ENCODE measurements around the gene TGM1.

TGM1 gene

DNA sequence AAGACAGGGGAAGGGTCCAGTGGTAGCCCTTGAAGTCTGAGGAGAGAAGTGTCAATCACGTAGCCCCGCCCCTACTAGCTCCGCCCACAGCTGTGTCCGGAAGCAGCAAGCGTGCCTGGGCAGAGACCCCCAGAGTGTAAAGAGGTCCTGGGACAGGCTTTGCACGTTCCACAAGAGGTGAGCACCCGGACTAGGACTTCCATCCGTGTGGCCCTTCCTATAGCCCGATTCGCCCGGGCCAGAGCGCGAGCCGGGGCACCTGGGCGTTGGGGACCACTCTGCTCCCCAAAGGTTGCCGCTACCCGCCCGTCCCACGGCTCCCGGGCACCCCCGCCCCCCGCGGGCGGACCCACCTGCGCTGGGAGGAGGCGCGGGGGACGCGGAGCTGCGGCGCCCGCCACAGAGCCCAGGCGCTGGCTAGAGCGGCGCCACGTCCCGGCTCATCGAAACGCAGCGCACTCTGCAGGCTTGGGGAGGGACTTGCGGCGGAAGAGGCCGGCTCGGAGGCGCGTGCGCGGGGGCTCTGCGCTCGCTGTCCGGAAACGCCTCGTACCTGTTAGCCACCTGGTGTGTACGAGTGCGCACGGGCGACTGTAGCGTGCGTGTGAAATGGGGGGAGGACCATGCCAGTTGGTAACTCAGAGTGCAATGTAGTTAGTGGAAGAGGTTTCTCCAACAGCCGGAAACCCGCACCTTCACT, 8.3 kb upstream of the TGM1 start, which contains the start of gene RABGGTA (continued):
- TF ChIP-seq, protein P1, sequence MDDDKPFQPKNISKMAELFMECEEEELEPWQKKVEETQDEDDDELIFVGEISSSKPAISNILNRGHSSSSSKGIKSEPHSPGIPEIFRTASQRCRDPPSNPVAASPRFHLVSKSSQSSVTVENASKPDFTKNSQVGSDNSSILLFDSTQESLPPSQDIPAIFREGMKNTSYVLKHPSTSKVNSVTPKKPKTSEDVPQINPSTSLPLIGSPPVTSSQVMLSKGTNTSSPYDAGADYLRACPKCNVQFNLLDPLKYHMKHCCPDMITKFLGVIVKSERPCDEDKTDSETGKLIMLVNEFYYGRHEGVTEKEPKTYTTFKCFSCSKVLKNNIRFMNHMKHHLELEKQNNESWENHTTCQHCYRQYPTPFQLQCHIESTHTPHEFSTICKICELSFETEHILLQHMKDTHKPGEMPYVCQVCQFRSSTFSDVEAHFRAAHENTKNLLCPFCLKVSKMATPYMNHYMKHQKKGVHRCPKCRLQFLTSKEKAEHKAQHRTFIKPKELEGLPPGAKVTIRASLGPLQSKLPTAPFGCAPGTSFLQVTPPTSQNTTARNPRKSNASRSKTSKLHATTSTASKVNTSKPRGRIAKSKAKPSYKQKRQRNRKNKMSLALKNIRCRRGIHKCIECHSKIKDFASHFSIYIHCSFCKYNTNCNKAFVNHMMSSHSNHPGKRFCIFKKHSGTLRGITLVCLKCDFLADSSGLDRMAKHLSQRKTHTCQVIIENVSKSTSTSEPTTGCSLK (tag by site-specific recombination; IDR thresholded peaks at IDR 0.05) = no peak
- TF ChIP-seq, protein P2, sequence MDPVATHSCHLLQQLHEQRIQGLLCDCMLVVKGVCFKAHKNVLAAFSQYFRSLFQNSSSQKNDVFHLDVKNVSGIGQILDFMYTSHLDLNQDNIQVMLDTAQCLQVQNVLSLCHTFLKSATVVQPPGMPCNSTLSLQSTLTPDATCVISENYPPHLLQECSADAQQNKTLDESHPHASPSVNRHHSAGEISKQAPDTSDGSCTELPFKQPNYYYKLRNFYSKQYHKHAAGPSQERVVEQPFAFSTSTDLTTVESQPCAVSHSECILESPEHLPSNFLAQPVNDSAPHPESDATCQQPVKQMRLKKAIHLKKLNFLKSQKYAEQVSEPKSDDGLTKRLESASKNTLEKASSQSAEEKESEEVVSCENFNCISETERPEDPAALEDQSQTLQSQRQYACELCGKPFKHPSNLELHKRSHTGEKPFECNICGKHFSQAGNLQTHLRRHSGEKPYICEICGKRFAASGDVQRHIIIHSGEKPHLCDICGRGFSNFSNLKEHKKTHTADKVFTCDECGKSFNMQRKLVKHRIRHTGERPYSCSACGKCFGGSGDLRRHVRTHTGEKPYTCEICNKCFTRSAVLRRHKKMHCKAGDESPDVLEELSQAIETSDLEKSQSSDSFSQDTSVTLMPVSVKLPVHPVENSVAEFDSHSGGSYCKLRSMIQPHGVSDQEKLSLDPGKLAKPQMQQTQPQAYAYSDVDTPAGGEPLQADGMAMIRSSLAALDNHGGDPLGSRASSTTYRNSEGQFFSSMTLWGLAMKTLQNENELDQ (tag by site-specific recombination; IDR thresholded peaks at IDR 0.05; ENCODE audit: low read depth) = no peak
- TF ChIP-seq ZNF362 (tag by site-specific recombination; IDR thresholded peaks at IDR 0.05) (no peak), ZNF792 (tag by site-specific recombination; IDR thresholded peaks at IDR 0.05) (no peak), SP7 (tag by site-specific recombination; IDR thresholded peaks at IDR 0.05) (0 out of 2 replicates have a peak, but pooled peaks have one; percentile 38), ZNF391 (tag by site-specific recombination; IDR thresholded peaks at IDR 0.05; ENCODE audit: borderline replicate concordance, low read depth) (no peak), ZNF747 (tag by site-specific recombination; IDR thresholded peaks at IDR 0.05) (no peak), ZNF433 (tag by site-specific recombination; IDR thresholded peaks at IDR 0.05; ENCODE audit: low read depth) (no peak), BCL11B (tag by site-specific recombination; IDR thresholded peaks at IDR 0.05; ENCODE audit: low read depth) (no peak), ZNF398 (tag by site-specific recombination; IDR thresholded peaks at IDR 0.05) (peak; percentile 33; the same call in 1 of the 2 replicates), INSM2 (tag by site-specific recombination; IDR thresholded peaks at IDR 0.05) (0 out of 2 replicates have a peak, but pooled peaks have one; percentile 33), ZNF10 (tag by site-specific recombination; IDR thresholded peaks at IDR 0.05) (no peak), KLF8 (tag by site-specific recombination; IDR thresholded peaks at IDR 0.05) (peak; percentile 82; the same call in 1 of the 2 replicates), ZNF548 (tag by site-specific recombination; IDR thresholded peaks at IDR 0.05) (no peak), ZNF324 (tag by site-specific recombination; IDR thresholded peaks at IDR 0.05) (0 out of 2 replicates have a peak, but pooled peaks have one; percentile 22), ZBTB1 (tag by site-specific recombination; IDR thresholded peaks at IDR 0.05) (peak; percentile 29; the same call in 1 of the 2 replicates), IKZF3 (tag by site-specific recombination; IDR thresholded peaks at IDR 0.05) (peak; percentile 33; the same call in 1 of the 2 replicates), ZNF48 (tag by site-specific recombination; IDR thresholded peaks at IDR 0.05) (no peak), REPIN1 (tag by site-specific recombination; IDR thresholded peaks at IDR 0.05; ENCODE audit: low read depth) (peak; percentile 33; the same call in 1 of the 2 replicates), SALL2 (tag by site-specific recombination; IDR thresholded peaks at IDR 0.05; ENCODE audit: borderline replicate concordance) (no peak), GLIS2 (tag by site-specific recombination; IDR thresholded peaks at IDR 0.05) (peak; percentile 91)
- TF ChIP-seq, protein P3, sequence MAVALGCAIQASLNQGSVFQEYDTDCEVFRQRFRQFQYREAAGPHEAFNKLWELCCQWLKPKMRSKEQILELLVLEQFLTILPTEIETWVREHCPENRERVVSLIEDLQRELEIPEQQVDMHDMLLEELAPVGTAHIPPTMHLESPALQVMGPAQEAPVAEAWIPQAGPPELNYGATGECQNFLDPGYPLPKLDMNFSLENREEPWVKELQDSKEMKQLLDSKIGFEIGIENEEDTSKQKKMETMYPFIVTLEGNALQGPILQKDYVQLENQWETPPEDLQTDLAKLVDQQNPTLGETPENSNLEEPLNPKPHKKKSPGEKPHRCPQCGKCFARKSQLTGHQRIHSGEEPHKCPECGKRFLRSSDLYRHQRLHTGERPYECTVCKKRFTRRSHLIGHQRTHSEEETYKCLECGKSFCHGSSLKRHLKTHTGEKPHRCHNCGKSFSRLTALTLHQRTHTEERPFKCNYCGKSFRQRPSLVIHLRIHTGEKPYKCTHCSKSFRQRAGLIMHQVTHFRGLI (tag by site-specific recombination; IDR thresholded peaks at IDR 0.05) = no peak
- TF ChIP-seq, protein P4, sequence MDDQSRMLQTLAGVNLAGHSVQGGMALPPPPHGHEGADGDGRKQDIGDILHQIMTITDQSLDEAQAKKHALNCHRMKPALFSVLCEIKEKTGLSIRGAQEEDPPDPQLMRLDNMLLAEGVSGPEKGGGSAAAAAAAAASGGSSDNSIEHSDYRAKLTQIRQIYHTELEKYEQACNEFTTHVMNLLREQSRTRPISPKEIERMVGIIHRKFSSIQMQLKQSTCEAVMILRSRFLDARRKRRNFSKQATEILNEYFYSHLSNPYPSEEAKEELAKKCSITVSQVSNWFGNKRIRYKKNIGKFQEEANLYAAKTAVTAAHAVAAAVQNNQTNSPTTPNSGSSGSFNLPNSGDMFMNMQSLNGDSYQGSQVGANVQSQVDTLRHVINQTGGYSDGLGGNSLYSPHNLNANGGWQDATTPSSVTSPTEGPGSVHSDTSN (CRISPR knock-in tag; IDR thresholded peaks at IDR 0.05) = peak; percentile 74
- TF ChIP-seq, protein P5, sequence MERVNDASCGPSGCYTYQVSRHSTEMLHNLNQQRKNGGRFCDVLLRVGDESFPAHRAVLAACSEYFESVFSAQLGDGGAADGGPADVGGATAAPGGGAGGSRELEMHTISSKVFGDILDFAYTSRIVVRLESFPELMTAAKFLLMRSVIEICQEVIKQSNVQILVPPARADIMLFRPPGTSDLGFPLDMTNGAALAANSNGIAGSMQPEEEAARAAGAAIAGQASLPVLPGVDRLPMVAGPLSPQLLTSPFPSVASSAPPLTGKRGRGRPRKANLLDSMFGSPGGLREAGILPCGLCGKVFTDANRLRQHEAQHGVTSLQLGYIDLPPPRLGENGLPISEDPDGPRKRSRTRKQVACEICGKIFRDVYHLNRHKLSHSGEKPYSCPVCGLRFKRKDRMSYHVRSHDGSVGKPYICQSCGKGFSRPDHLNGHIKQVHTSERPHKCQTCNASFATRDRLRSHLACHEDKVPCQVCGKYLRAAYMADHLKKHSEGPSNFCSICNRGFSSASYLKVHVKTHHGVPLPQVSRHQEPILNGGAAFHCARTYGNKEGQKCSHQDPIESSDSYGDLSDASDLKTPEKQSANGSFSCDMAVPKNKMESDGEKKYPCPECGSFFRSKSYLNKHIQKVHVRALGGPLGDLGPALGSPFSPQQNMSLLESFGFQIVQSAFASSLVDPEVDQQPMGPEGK (tag by site-specific recombination; IDR thresholded peaks at IDR 0.05) = peak; percentile 89; the same call in 1 of the 2 replicates

Measured in HEK293 (cell line).